T-cell (primary cell): ENCODE results near the gene FSCN2. TPM values are rescaled to one million over a fixed set of nuclear protein-coding genes. Genes with fewer than 3 reads are reported as not detected.

ENCODE experiments used
- ATAC-seq, 4 experiments: fragments of 200-7000 bp in 3 of 4; fragments of 150-1000 bp in 1 of 4; cut with Tn5 transposase; replicated peaks in 1 of 4; 1 replicate in 3 of 4; 2 replicates in 1 of 4; pipeline ENCODE4 v1.10.0; 2021; ENCODE audit warnings: moderate library complexity in 3 of 4, mild to moderate bottlenecking in 2 of 4, moderate number of reproducible peaks in 1 of 4
- CTCF ChIA-PET, 2 donors: fragments of 300-600 bp; sonication (Branson Sonifier 250); formaldehyde crosslinking; loops; one replicate each; lab custom pipeline; 2022; ENCODE audit warnings: antibody characterized with exemption in 2 of 2; lab: Charles Lee
- POLR2A ChIA-PET, 2 donors: fragments of 300-600 bp; sonication (Branson Sonifier 250); formaldehyde crosslinking; loops; one replicate each; lab custom pipeline; 2022; ENCODE audit warnings: antibody characterized with exemption in 2 of 2; lab: Charles Lee
- DNase-seq, 35 experiments: peaks; one replicate each; pipeline versions ENCODE4 v3.0.0 to v3.0.0-alpha.2; 2013 to 2023
- H3K27ac ChIP-seq: one replicate; pipeline ENCODE4 v1.5.1; 2013; ENCODE audit warnings: low read length
- H3K27me3 ChIP-seq, 2 experiments: replicated peaks in 1 of 2; 1 replicate in 1 of 2; 2 replicates in 1 of 2; pipeline versions ENCODE4 v1.6.1 to v1.7.0; 2013; ENCODE audit warnings: low read length in 1 of 2, mixed read lengths in 1 of 2; ENCODE audit not compliant: control insufficient read depth in 2 of 2, insufficient read depth in 2 of 2; ENCODE audit errors: extremely low read depth in 1 of 2
- H3K36me3 ChIP-seq, 2 donors: 1 replicate in 1 of 2; 2 replicates in 1 of 2; pipeline versions ENCODE4 v1.6.1 to v1.7.0; 2013; ENCODE audit warnings: low read length in 1 of 2; ENCODE audit not compliant: control insufficient read depth in 2 of 2, insufficient read depth in 1 of 2; ENCODE audit errors: extremely low read depth in 1 of 2
- H3K4me1 ChIP-seq, 2 experiments: 1 replicate in 1 of 2; 2 replicates in 1 of 2; pipeline versions ENCODE4 v1.6.1 to v1.7.0; 2013; ENCODE audit warnings: low read length in 2 of 2, mixed read lengths in 1 of 2; ENCODE audit not compliant: insufficient read depth in 2 of 2, control insufficient read depth in 1 of 2; ENCODE audit errors: extremely low read depth in 1 of 2
- H3K4me3 ChIP-seq, 2 donors: 1 replicate in 1 of 2; 2 replicates in 1 of 2; pipeline versions ENCODE4 v1.5.1 to v1.7.0; 2013; ENCODE audit warnings: mild to moderate bottlenecking in 2 of 2, low read length in 1 of 2, moderate library complexity in 1 of 2; ENCODE audit not compliant: control insufficient read depth in 1 of 2; ENCODE audit errors: extremely low read depth in 1 of 2
- H3K9me3 ChIP-seq: 2 replicates; pipeline ENCODE4 v1.7.0; 2013
- H3K27ac Mint-ChIP-seq, 2 donors: one replicate each; pipeline ENCODE4 v1.8.0; 2020 to 2021; ENCODE audit warnings: mild to moderate bottlenecking in 2 of 2, mixed read lengths in 2 of 2
- H3K27me3 Mint-ChIP-seq, 2 donors: one replicate each; pipeline ENCODE4 v1.8.0; 2021 to 2022; ENCODE audit warnings: mixed read lengths in 2 of 2
- H3K36me3 Mint-ChIP-seq: one replicate; pipeline ENCODE4 v1.8.0; 2021; ENCODE audit warnings: mixed read lengths
- H3K4me1 Mint-ChIP-seq, 3 donors: one replicate each; pipeline ENCODE4 v1.8.0; 2020 to 2022; ENCODE audit warnings: mixed read lengths in 3 of 3, mild to moderate bottlenecking in 1 of 3
- H3K4me3 Mint-ChIP-seq, 3 donors: one replicate each; pipeline ENCODE4 v1.8.0; 2020 to 2022; ENCODE audit warnings: mild to moderate bottlenecking in 3 of 3, mixed read lengths in 3 of 3, moderate library complexity in 3 of 3
- H3K9me3 Mint-ChIP-seq, 3 donors: one replicate each; pipeline ENCODE4 v1.8.0; 2020 to 2022; ENCODE audit warnings: mixed read lengths in 3 of 3
- WGBS: methylation state at CpG from one replicate; pipeline ENCODE4 v1.1.5; 2013; ENCODE audit warnings: missing lambda C conversion rate; ENCODE audit not compliant: insufficient coverage; 5-methylcytosine and 5-hydroxymethylcytosine counted together
- total RNA-seq, 35 experiments: library from RNA in 6 of 35; stranded (reverse) in 6 of 35; fragments of 120-200 nt in 1 of 35; gene quantifications; one replicate each; pipeline versions ENCODE4 v1.2.1 to v1.2.4 and lab custom pipeline; 2013 to 2026

Gene FSCN2
- total RNA-seq, 5 donors from 2014 or later (not counting 1 experiment from before 2014, with no cell fraction given): 0.91 to 4.2 (median 1.2) TPM

- H3K4me3 ChIP-seq: no peak overlapping the region
- ATAC-seq (no peak), DNase-seq (no peak)
- H3K27me3 Mint-ChIP-seq: peaks cover 0 to 2% of the 10 kb centered on the region in 2 donors
- H3K27ac ChIP-seq: no peak overlapping the region
- H3K4me1 Mint-ChIP-seq: peaks cover 0 to 6% (median 0%) of the 10 kb centered on the region in 3 donors
- no peaks in the 10 kb centered on the region for H3K36me3 Mint-ChIP-seq
- POLR2A ChIA-PET: no interaction called here
- H3K4me1 ChIP-seq: peaks cover 0 to 3% of the 10 kb centered on the region in 2 experiments
- H3K9me3 ChIP-seq: no peaks in the 10 kb centered on the region
- CTCF ChIA-PET: no interaction called here
- H3K36me3 ChIP-seq: no peaks in the 10 kb centered on the region
- 72% methylated on average over 64 of the region's 64 CpGs for WGBS
- H3K27ac Mint-ChIP-seq: no peak overlapping the region
- no peaks in the 10 kb centered on the region for H3K9me3 Mint-ChIP-seq
- H3K4me3 Mint-ChIP-seq: no peak overlapping the region
- H3K27me3 ChIP-seq: peaks cover 0 to 31% of the 10 kb centered on the region in 2 experiments
These were observed 29.1 kb upstream of the FSCN2 start for GRCh38 chr17:81498953-81499600.

- Histone ChIP-seq H3K27me3 (peaks cover 0 to 31% of the 10 kb centered on the region in 2 experiments), H3K36me3 (no peaks in the 10 kb centered on the region), H3K4me3 (no peak overlapping the region), H3K9me3 (no peaks in the 10 kb centered on the region), H3K4me1 (peaks cover 0 to 3% of the 10 kb centered on the region in 2 experiments), H3K27ac (no peak overlapping the region)
- ChIA-PET CTCF (no interaction called here), POLR2A (no interaction called here)
- H3K27me3 Mint-ChIP-seq: peaks cover 0 to 2% of the 10 kb centered on the region in 2 donors
- H3K36me3 Mint-ChIP-seq: no peaks in the 10 kb centered on the region
- H3K27ac Mint-ChIP-seq: no peak overlapping the region
- DNase-seq (no peak), ATAC-seq (no peak)
- H3K4me1 Mint-ChIP-seq: peaks cover 0 to 4% (median 0%) of the 10 kb centered on the region in 3 donors
- no peaks in the 10 kb centered on the region for H3K9me3 Mint-ChIP-seq
- no peak overlapping the region for H3K4me3 Mint-ChIP-seq
- 84% methylated on average over 12 of the region's 12 CpGs for WGBS
These were observed 28.6 kb upstream of the FSCN2 start for GRCh38 chr17:81499601-81499970.

- H3K9me3 Mint-ChIP-seq: no peaks in the 10 kb centered on the region
- H3K9me3 ChIP-seq: no peaks in the 10 kb centered on the region
- H3K27ac ChIP-seq: no peak overlapping the region
- no peak overlapping the region for H3K4me3 Mint-ChIP-seq
- no peak for DNase-seq
- H3K36me3 Mint-ChIP-seq: no peaks in the 10 kb centered on the region
- POLR2A ChIA-PET: no interaction called here
- 89% methylated on average over 7 of the region's 7 CpGs for WGBS
- H3K27me3 Mint-ChIP-seq: peaks cover 0 to 2% of the 10 kb centered on the region in 2 donors
- H3K27ac Mint-ChIP-seq: peak overlapping the region in 1 of 2 donors; percentile 16
- no peak overlapping the region for H3K4me3 ChIP-seq
- no peak for ATAC-seq
- CTCF ChIA-PET: interaction anchor here in 1 of 2 donors (0.7 kb wide), 1 partner anchor 45 kb away, joined by 5 read pairs; no protein-coding TSS in a partner anchor
- no peaks in the 10 kb centered on the region for H3K36me3 ChIP-seq
- H3K27me3 ChIP-seq: peaks cover 0 to 27% of the 10 kb centered on the region in 2 experiments
- H3K4me1 ChIP-seq: peaks cover 0 to under 1% of the 10 kb centered on the region in 2 experiments
- no peaks in the 10 kb centered on the region for H3K4me1 Mint-ChIP-seq
These were observed 28.1 kb upstream of the FSCN2 start for GRCh38 chr17:81500047-81500446.

GRCh38 chr17:81502471-81503017 lies 25.6 kb upstream of the FSCN2 start:
- ChIA-PET CTCF (no interaction called here), POLR2A (no interaction called here)
- DNase-seq: no peak
- no peak overlapping the region for H3K4me3 ChIP-seq
- H3K27me3 ChIP-seq: peaks cover 0 to 20% of the 10 kb centered on the region in 2 experiments
- WGBS: 65% methylated on average over 10 of the region's 12 CpGs
- no peaks in the 10 kb centered on the region for H3K9me3 ChIP-seq
- no peaks in the 10 kb centered on the region for H3K9me3 Mint-ChIP-seq
- no peaks in the 10 kb centered on the region for H3K27me3 Mint-ChIP-seq
- H3K27ac Mint-ChIP-seq: no peak overlapping the region
- no peaks in the 10 kb centered on the region for H3K36me3 Mint-ChIP-seq
- no peaks in the 10 kb centered on the region for H3K36me3 ChIP-seq
- H3K4me3 Mint-ChIP-seq: no peak overlapping the region
- H3K27ac ChIP-seq: no peak overlapping the region
- H3K4me1 Mint-ChIP-seq: peaks cover 0 to 2% (median under 1%) of the 10 kb centered on the region in 3 donors
- ATAC-seq: peak in 1 of 4 experiments; percentile 29
- no peaks in the 10 kb centered on the region for H3K4me1 ChIP-seq

- no peaks in the 10 kb centered on the region for H3K36me3 Mint-ChIP-seq
- ChIA-PET CTCF (no interaction called here), POLR2A (no interaction called here)
- Histone ChIP-seq H3K27ac (no peak overlapping the region), H3K4me1 (peaks cover 0 to 9% of the 10 kb centered on the region in 2 experiments), H3K4me3 (no peak overlapping the region), H3K27me3 (peaks cover 0 to 12% of the 10 kb centered on the region in 2 experiments), H3K36me3 (peaks cover 0 to under 1% of the 10 kb centered on the region in 2 donors), H3K9me3 (no peaks in the 10 kb centered on the region)
- DNase-seq: no peak
- no peaks in the 10 kb centered on the region for H3K9me3 Mint-ChIP-seq
- H3K4me3 Mint-ChIP-seq: no peak overlapping the region
- no peaks in the 10 kb centered on the region for H3K27me3 Mint-ChIP-seq
- no peak for ATAC-seq
- no peak overlapping the region for H3K27ac Mint-ChIP-seq
- peaks cover 9 to 10% (median 10%) of the 10 kb centered on the region in 3 donors for H3K4me1 Mint-ChIP-seq
These were observed 24.6 kb upstream of the FSCN2 start for GRCh38 chr17:81503619-81504018.

- no peaks in the 10 kb centered on the region for H3K9me3 Mint-ChIP-seq
- peak overlapping the region; percentile 95 to 98 (median 98) for H3K4me3 Mint-ChIP-seq
- H3K4me1 ChIP-seq: peaks cover 24 to 51% of the 10 kb centered on the region in 2 experiments
- peak overlapping the region; percentile 93 to 96 for H3K27ac Mint-ChIP-seq
- DNase-seq (no peak), ATAC-seq (no peak)
- peaks cover 29 to 44% (median 43%) of the 10 kb centered on the region in 3 donors for H3K4me1 Mint-ChIP-seq
- H3K36me3 Mint-ChIP-seq: peaks cover 35% of the 10 kb centered on the region
- no peaks in the 10 kb centered on the region for H3K27me3 ChIP-seq
- 59% methylated on average over 8 of the region's 10 CpGs for whole genome bisulfite sequencing
- H3K27me3 Mint-ChIP-seq: no peaks in the 10 kb centered on the region
- H3K9me3 ChIP-seq: no peaks in the 10 kb centered on the region
- peak overlapping the region; percentile 10 to 96 for H3K4me3 ChIP-seq
- ChIA-PET CTCF (interaction anchor here (0.6 kb wide), 2 partner anchors 243 to 1644 kb away, joined by 3 read pairs; no protein-coding TSS in a partner anchor), POLR2A (interaction anchor here in 1 of 2 donors (0.7 kb wide), 2 partner anchors 313 to 386 kb away, joined by 3 to 5 read pairs; no protein-coding TSS in a partner anchor)
- H3K36me3 ChIP-seq: peaks cover 16 to 37% of the 10 kb centered on the region in 2 donors
- H3K27ac ChIP-seq: peak overlapping the region; percentile 56
These were observed 19.5 kb upstream of the FSCN2 start for GRCh38 chr17:81508639-81509206.
